HCT116 (cell line): ENCODE measurements around the gene UROS. TPM values are rescaled to one million over a fixed set of nuclear protein-coding genes. Genes with fewer than 3 reads are reported as not detected.

Experiments used
- ATAC-seq: fragments of 200-7000 bp; cut with Tn5 transposase; 2 replicates; pipeline ENCODE4 v1.9.1; 2020; ENCODE audit warnings: mild to moderate bottlenecking, moderate library complexity
- BruUV-seq: library from RNA; stranded (reverse); fragments of 400-500 nt; replicated peaks from 2 replicates; lab custom pipeline; 2021; lab: Mats Ljungman, UMichigan
- CTCF ChIA-PET: fragments of 300-600 bp; sonication (Branson Sonifier 250); formaldehyde crosslinking; loops from one replicate; lab custom pipeline; 2021; ENCODE audit warnings: antibody characterized with exemption; lab: Charles Lee
- POLR2A ChIA-PET: fragments of 300-600, 350-600 bp; sonication (Branson Sonifier 250); formaldehyde crosslinking; loops from one replicate; lab custom pipeline; 2021; ENCODE audit warnings: antibody characterized with exemption; lab: Charles Lee
- RAD21 ChIA-PET, 2 experiments: fragments of 300-600 bp; sonication (Branson Sonifier 250); formaldehyde crosslinking; loops; one replicate each; lab custom pipeline; 2023; ENCODE audit warnings: low total read pairs in 2 of 2; ENCODE audit not compliant: uncharacterized antibody in 2 of 2, unreplicated experiment in 2 of 2, low non-redundant PET in 1 of 2; lab: Charles Lee
- DNase-seq: peaks from one replicate; pipeline ENCODE4 v3.0.0-alpha.2; 2010; ENCODE audit warnings: low read depth, low spot score
- H2AFZ ChIP-seq: fragments of 200-600 bp; shearing (Covaris generic), sonication (generic); 2 replicates; pipeline ENCODE4 v1.6.1; 2017; ENCODE audit warnings: low read depth, mixed run types, mixed read lengths, antibody characterized with exemption, low read length; ENCODE audit not compliant: poor library complexity, severe bottlenecking
- H3K27ac ChIP-seq: 2 replicates; pipeline ENCODE4 v1.5.1; 2012; ENCODE audit warnings: low read depth, low read length
- H3K27me3 ChIP-seq: fragments of 200-600 bp; sonication (generic); 2 replicates; pipeline ENCODE4 v1.6.1; 2016; ENCODE audit warnings: mixed run types, low read length, mixed read lengths; ENCODE audit not compliant: insufficient read depth
- H3K36me3 ChIP-seq, 2 experiments: fragments of 200-500 bp in 1 of 2; fragments of 200-600 bp in 1 of 2; sonication (Bioruptor generic) in 1 of 2; sonication (generic) in 1 of 2; 2 replicates each; pipeline versions ENCODE4 v1.5.1 to v1.6.1; 2014 to 2016; ENCODE audit warnings: low read length in 2 of 2, inconsistent platforms in 1 of 2, mixed read lengths in 1 of 2, mixed run types in 1 of 2; ENCODE audit not compliant: insufficient read depth in 2 of 2, control insufficient read depth in 1 of 2
- H3K4me1 ChIP-seq, 2 experiments: fragments of 200-600 bp in 1 of 2; sonication (generic) in 1 of 2; 2 replicates each; pipeline versions ENCODE4 v1.5.1 to v1.6.1; 2012 to 2017; ENCODE audit warnings: low read length in 2 of 2, inconsistent platforms in 1 of 2, mild to moderate bottlenecking in 1 of 2, mixed read lengths in 1 of 2, mixed run types in 1 of 2, moderate library complexity in 1 of 2; ENCODE audit not compliant: insufficient read depth in 2 of 2, control insufficient read depth in 1 of 2
- H3K4me2 ChIP-seq: fragments of 200-600 bp; sonication (generic); 2 replicates; pipeline ENCODE4 v1.6.1; 2017; ENCODE audit warnings: mixed run types, low read length, mixed read lengths
- H3K4me3 ChIP-seq, 2 experiments: fragments of 200-600 bp in 1 of 2; sonication (generic) in 1 of 2; replicated peaks in 1 of 2; 2 replicates each; pipeline ENCODE4 v1.5.1; 2011 to 2016; ENCODE audit warnings: low read length in 2 of 2, control low read depth in 1 of 2, low read depth in 1 of 2, mild to moderate bottlenecking in 1 of 2, mixed read lengths in 1 of 2, mixed run types in 1 of 2
- H3K79me2 ChIP-seq: fragments of 200-600 bp; sonication (generic); 2 replicates; pipeline ENCODE4 v1.6.1; 2017; ENCODE audit warnings: mild to moderate bottlenecking, mixed run types, low read length, moderate library complexity, mixed read lengths; ENCODE audit not compliant: insufficient read depth
- H3K9ac ChIP-seq: fragments of 200-600 bp; sonication (generic); 2 replicates; pipeline ENCODE4 v1.6.1; 2016; ENCODE audit warnings: low read length, mixed read lengths
- H3K9me2 ChIP-seq: fragments of 200-600 bp; sonication (generic), shearing (Covaris generic); 2 replicates; pipeline ENCODE4 v1.6.1; 2017; ENCODE audit warnings: mixed run types, mild to moderate bottlenecking, moderate library complexity; ENCODE audit not compliant: insufficient read depth
- H3K9me3 ChIP-seq, 2 experiments: fragments of 200-500 bp in 1 of 2; fragments of 200-600 bp in 1 of 2; sonication (Bioruptor generic) in 1 of 2; sonication (generic) in 1 of 2; 2 replicates each; pipeline ENCODE4 v1.6.1; 2014 to 2017; ENCODE audit warnings: low read length in 2 of 2, mixed read lengths in 2 of 2, inconsistent platforms in 1 of 2, low read depth in 1 of 2, mild to moderate bottlenecking in 1 of 2, mixed run types in 1 of 2, moderate library complexity in 1 of 2; ENCODE audit not compliant: control insufficient read depth in 1 of 2, insufficient read depth in 1 of 2
- H4K20me1 ChIP-seq: fragments of 200-600 bp; sonication (generic), shearing (Covaris generic); 2 replicates; pipeline ENCODE4 v1.6.1; 2017; ENCODE audit warnings: mixed run types, mild to moderate bottlenecking, moderate library complexity; ENCODE audit not compliant: insufficient read depth
- JUND ChIP-seq: IDR thresholded peaks from 2 replicates; pipeline ENCODE4 v1.6.1; 2012
- MAX ChIP-seq: IDR thresholded peaks from 2 replicates; pipeline ENCODE4 v1.6.1; 2012
- POLR2AphosphoS5 ChIP-seq: IDR thresholded peaks from 2 replicates; pipeline ENCODE4 v1.6.1; 2011; ENCODE audit warnings: mild to moderate bottlenecking, low read depth, low read length, moderate library complexity
- SIN3A ChIP-seq: IDR thresholded peaks from 2 replicates; pipeline ENCODE4 v1.6.1; 2012; ENCODE audit warnings: low read depth
- YY1 ChIP-seq: IDR thresholded peaks from 2 replicates; pipeline ENCODE4 v1.6.1; 2011; ENCODE audit warnings: low read length, low read depth, moderate library complexity, mild to moderate bottlenecking; ENCODE audit not compliant: insufficient replicate concordance; ENCODE audit errors: extremely low read depth
- ZBTB33 ChIP-seq: IDR thresholded peaks from 2 replicates; pipeline ENCODE4 v1.6.1; 2011; ENCODE audit warnings: mild to moderate bottlenecking, low read length, moderate library complexity; ENCODE audit not compliant: insufficient replicate concordance; ENCODE audit errors: extremely low read depth
- intact Hi-C: fragments of 100-400 bp; cut with micrococcal nuclease; formaldehyde crosslinking; loops from 2 replicates; pipeline ENCODE4 v1.10.0; 2022
- total RNA-seq: library from RNA; stranded (reverse); gene quantifications from one replicate; pipeline ENCODE4 v1.2.1, GENCODE V29; 2021; ENCODE audit not compliant: unreplicated experiment

The UROS gene
- total RNA-seq, 1 experiment from 2014 or later: 63.9 TPM

- TF ChIP-seq JUND: no peak
Measured at GRCh38 chr10:125848371-125848770, 25.3 kb upstream of the UROS start (continued).

GRCh38 chr10:125846894-125847293, 23.8 kb upstream of the UROS start:
- DNase-seq (no peak), ATAC-seq (no peak)
- Histone ChIP-seq H3K27ac (no peak overlapping the region), H3K9me2 (no peaks in the 10 kb centered on the region), H3K4me1 (no peaks in the 10 kb centered on the region), H3K9ac (no peak overlapping the region), H3K9me3 (no peaks in the 10 kb centered on the region), H3K4me3 (no peak overlapping the region), H3K27me3 (no peaks in the 10 kb centered on the region), H3K79me2 (no peaks in the 10 kb centered on the region), H3K36me3 (peaks cover 9 to 16% of the 10 kb centered on the region in 2 experiments; a peak in 3 of 4 replicates), H4K20me1 (no peaks in the 10 kb centered on the region; the same call in 1 of the 2 replicates), H3K4me2 (no peak overlapping the region), H2AFZ (no peak overlapping the region)
- ChIA-PET POLR2A (no interaction called here), RAD21 (no interaction called here), CTCF (interaction anchor here (0.9 kb wide), 1 partner anchor 115 kb away, joined by 3 read pairs; no protein-coding TSS in a partner anchor)
- TF ChIP-seq MAX (no peak), YY1 (no peak), SIN3A (no peak), POLR2AphosphoS5 (no peak), ZBTB33 (no peak)
- intact Hi-C loops: no loop called here
- no TSS peak for BruUV-seq
